Ascending aorta (tissue), 2 donors: ENCODE results near the gene EHBP1. TPM values are rescaled to one million over a fixed set of nuclear protein-coding genes. Genes with fewer than 3 reads are reported as not detected.

Experiments
- DNase-seq, 2 donors: peaks; one replicate each; pipeline ENCODE4 v3.0.0-alpha.2; 2019; ENCODE audit warnings: low spot score in 2 of 2
- H3K27ac ChIP-seq, 2 donors: fragments of 200-600 bp; sonication (generic); one replicate each; pipeline ENCODE4 v1.5.1; 2016 to 2017; ENCODE audit warnings: mild to moderate bottlenecking in 1 of 2
- H3K27me3 ChIP-seq: fragments of 200-600 bp; sonication (generic); one replicate; pipeline ENCODE4 v1.5.1; 2017
- H3K36me3 ChIP-seq, 2 donors: fragments of 200-600 bp; sonication (generic); one replicate each; pipeline ENCODE4 v1.5.1; 2016
- H3K4me1 ChIP-seq, 2 donors: fragments of 200-600 bp; sonication (generic); one replicate each; pipeline ENCODE4 v1.5.1; 2016 to 2017; ENCODE audit warnings: mild to moderate bottlenecking in 1 of 2
- H3K4me3 ChIP-seq, 2 donors: fragments of 200-600 bp; sonication (generic); one replicate each; pipeline ENCODE4 v1.5.1; 2016 to 2017; ENCODE audit warnings: mild to moderate bottlenecking in 1 of 2
- H3K9me3 ChIP-seq, 2 donors: fragments of 200-600 bp; sonication (generic); one replicate each; pipeline ENCODE4 v1.5.1; 2016
- intact Hi-C: fragments of 100-400 bp; cut with DNase I; formaldehyde crosslinking; loops from one replicate; pipeline ENCODE4 v1.15.1; 2023
- total RNA-seq: library from RNA; depleted of rRNA; stranded (reverse); fragments of >200 nt; gene quantifications from one replicate; pipeline ENCODE4 v1.1.0, GENCODE V29; 2016
- TF ChIP-seq, protein P1 (sequence below), 3 experiments: fragments of 200-600 bp in 2 of 3; fragments of 450-650 bp in 1 of 3; sonication (generic) in 2 of 3; IDR thresholded peaks; one replicate each; pipeline ENCODE4 v1.5.1; 2016 to 2019; ENCODE audit warnings: antibody characterized with exemption in 3 of 3, mild to moderate bottlenecking in 1 of 3, moderate library complexity in 1 of 3

EHBP1 gene
- total RNA-seq, 1 donor from 2014 or later = 19.9 TPM

DNA sequence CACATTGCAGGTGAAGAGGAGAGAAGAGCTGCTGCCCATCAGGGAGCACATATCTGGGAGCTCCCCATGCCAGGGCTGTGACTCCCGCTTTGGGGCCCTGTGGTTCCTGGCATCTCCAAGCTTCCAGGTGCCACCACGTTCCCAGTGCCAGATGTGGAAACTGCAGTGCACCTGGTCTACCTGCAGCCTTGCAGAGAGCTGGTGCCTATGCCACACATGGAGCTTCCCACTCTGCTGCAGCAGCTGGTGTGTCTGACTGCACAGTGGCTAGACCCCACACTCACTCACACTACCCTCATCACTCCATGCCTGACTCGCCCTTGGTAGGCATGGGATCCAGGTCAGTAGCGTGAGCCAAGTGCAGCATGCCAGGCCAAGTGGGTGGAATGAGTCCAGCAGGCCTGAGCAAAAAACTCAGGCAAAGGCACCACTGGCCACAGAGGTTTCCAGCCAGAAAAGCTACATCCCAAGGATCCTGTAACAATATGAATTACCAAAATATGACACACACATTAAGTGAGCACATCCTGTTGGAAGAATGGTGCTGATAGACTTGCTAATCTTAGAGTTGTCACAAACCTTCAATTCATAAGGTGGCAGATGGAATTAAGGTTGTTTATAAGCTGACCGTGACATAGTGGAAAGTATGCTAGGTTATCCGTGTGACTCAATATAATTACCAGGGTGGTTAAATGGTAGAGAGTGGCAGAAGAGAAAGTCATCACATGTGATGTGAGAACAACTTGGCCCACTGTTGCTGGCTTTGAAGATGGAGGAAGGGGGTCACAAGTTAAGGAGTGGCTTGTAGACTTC is 150.9 kb downstream of the EHBP1 start:
- intact Hi-C loops = no loop called here
- TF ChIP-seq, protein P1, sequence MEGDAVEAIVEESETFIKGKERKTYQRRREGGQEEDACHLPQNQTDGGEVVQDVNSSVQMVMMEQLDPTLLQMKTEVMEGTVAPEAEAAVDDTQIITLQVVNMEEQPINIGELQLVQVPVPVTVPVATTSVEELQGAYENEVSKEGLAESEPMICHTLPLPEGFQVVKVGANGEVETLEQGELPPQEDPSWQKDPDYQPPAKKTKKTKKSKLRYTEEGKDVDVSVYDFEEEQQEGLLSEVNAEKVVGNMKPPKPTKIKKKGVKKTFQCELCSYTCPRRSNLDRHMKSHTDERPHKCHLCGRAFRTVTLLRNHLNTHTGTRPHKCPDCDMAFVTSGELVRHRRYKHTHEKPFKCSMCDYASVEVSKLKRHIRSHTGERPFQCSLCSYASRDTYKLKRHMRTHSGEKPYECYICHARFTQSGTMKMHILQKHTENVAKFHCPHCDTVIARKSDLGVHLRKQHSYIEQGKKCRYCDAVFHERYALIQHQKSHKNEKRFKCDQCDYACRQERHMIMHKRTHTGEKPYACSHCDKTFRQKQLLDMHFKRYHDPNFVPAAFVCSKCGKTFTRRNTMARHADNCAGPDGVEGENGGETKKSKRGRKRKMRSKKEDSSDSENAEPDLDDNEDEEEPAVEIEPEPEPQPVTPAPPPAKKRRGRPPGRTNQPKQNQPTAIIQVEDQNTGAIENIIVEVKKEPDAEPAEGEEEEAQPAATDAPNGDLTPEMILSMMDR (IDR thresholded peaks at IDR 0.05) = no peak
- no peak for DNase-seq
- Histone ChIP-seq H3K4me3 (no peak overlapping the region), H3K9me3 (peaks cover 0 to 13% of the 10 kb centered on the region in 2 donors), H3K4me1 (no peaks in the 10 kb centered on the region), H3K27ac (no peak overlapping the region), H3K36me3 (peaks cover 4 to 23% of the 10 kb centered on the region in 2 donors), H3K27me3 (no peaks in the 10 kb centered on the region)

DNA sequence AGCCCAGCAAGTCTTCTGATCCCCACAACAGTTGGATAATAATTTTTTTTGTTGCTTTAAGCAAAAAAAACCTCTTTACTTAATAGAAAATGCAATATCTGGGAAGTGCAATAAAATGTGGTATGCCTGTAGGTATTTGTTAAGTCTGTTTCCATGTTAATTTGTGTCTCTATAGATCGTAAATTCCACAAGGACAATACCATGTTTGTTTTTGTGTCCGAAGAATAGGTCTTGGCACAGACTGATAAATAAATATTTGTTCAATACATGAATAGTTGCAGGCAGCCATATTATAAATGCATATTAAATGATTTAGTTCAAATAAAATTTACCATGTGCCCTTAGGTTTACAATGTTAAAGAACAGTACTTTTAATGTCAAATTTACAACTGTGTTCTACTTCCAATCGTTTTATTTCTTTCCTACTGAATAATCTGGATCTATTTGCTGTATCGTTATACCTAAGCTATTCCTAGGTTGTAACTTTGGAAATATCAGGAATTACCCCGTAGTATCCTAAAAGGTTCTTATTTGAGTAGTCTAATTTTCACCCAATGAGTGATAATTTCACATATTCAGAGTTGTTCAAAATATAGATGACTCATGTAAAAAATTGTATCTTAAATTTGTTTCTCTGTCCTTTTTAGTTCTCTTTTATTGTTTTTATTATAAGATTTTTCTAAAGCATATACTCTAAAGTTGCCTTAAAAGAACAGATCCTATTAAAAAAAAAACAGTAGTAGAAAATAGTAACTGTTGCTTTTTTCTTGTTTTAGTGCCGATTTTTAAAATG is 151.8 kb downstream of the EHBP1 start:
- Histone ChIP-seq H3K4me1 (no peaks in the 10 kb centered on the region), H3K27ac (no peak overlapping the region), H3K4me3 (no peak overlapping the region), H3K36me3 (peaks cover 4 to 23% of the 10 kb centered on the region in 2 donors), H3K27me3 (no peaks in the 10 kb centered on the region), H3K9me3 (peaks cover 0 to 13% of the 10 kb centered on the region in 2 donors)
- intact Hi-C loops = no loop called here
- TF ChIP-seq, protein P1 (IDR thresholded peaks at IDR 0.05) = no peak
- no peak for DNase-seq

DNA sequence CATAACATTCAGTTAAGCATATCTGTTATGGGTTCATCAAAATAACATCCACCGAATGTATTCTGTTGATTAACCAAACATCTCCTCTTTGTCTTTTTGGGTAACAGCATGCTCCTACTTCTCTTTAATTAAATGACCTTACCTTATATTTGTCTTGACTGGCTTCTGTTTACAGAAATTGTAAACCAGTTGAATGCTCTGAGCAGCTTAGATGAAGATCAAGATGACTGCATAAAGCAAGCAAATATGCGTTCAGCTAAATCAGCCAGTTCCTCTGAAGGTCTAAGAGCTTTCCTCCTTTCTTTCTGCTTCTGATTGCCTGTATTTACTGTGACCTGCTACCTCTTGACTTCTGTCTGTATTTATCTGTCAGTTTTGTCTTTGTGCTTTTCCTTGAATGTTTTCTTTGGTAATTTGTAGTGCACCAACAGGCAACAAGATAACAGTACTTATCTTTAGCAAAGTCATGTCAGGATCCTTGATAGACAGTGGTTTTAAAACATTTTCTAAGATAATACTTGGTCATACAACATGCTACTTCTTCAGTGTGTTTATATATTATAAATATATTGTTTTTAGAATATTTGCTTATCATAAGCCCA is 152.8 kb downstream of the EHBP1 start:
- Histone ChIP-seq H3K36me3 (peaks cover 4 to 20% of the 10 kb centered on the region in 2 donors), H3K9me3 (peaks cover 0 to 6% of the 10 kb centered on the region in 2 donors), H3K4me1 (no peaks in the 10 kb centered on the region), H3K27me3 (no peaks in the 10 kb centered on the region), H3K4me3 (no peak overlapping the region), H3K27ac (no peak overlapping the region)
- intact Hi-C loops = no loop called here
- TF ChIP-seq, protein P1 (IDR thresholded peaks at IDR 0.05) = no peak
- DNase-seq = no peak

DNA sequence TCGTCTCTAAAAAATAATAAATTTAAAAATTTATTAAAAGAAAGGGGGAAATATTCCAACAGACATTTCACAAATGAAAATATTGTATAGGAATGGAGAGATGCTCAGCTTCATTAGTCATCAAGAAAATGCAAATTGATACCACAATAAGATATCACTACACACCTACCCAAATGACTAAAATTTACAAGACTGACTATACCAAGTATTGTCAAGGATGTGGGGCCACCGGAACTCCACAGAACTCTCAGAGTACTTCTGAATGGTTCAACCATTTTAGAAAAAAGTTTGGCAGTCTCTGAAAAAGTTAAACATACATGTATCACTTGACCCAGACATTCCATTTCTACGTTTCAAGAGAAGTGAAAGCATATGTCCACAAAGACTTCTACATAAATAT is 163.4 kb downstream of the EHBP1 start:
- Histone ChIP-seq H3K36me3 (peaks cover 6 to 35% of the 10 kb centered on the region in 2 donors), H3K4me1 (no peaks in the 10 kb centered on the region)
- intact Hi-C loops = no loop called here

DNA sequence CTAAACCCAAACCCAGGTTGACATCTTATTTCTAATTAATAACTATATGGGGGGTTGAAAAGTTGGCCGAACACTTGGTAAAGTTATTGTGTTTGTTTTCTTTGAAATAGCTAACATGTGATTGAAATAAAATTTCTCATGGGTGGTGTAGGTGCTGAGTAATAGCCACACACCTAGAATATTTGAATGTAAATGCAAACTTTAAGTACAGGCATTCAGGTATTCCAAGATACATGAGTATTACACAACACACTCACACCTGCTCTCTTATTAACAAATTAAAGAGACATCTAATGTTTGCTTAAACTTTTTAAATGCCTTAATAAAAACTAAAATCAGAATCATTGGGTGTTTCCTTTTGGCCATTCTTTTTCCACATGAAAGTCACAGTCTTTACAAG is 165.5 kb downstream of the EHBP1 start:
- Histone ChIP-seq H3K27me3 (no peaks in the 10 kb centered on the region), H3K27ac (no peak overlapping the region), H3K36me3 (peaks cover 6 to 40% of the 10 kb centered on the region in 2 donors), H3K4me3 (no peak overlapping the region), H3K9me3 (peaks cover 0 to 18% of the 10 kb centered on the region in 2 donors), H3K4me1 (no peaks in the 10 kb centered on the region)
- TF ChIP-seq, protein P1 (IDR thresholded peaks at IDR 0.05) = no peak
- intact Hi-C loops = no loop called here
- DNase-seq = no peak

More for the DNA sequence above, 163.4 kb downstream of the EHBP1 start:
- no peak overlapping the region for H3K4me3 ChIP-seq
- no peak for DNase-seq
- H3K27ac ChIP-seq = no peak overlapping the region
- no peaks in the 10 kb centered on the region for H3K27me3 ChIP-seq
- H3K9me3 ChIP-seq = peaks cover 0 to 14% of the 10 kb centered on the region in 2 donors
- TF ChIP-seq, protein P1 (IDR thresholded peaks at IDR 0.05) = no peak
